ENCODE measurements around the gene MESP1.

The MESP1 gene

GRCh38 chr15:89725064-89725463 is 26.0 kb downstream of the MESP1 start:
- no peak for DNase-seq (ENCODE audit: low read depth in 2 of 2, low spot score in 1 of 2)

GRCh38 chr15:89724621-89725020 is 26.4 kb downstream of the MESP1 start:
- no peak for DNase-seq (ENCODE audit: low read depth in 2 of 2, low spot score in 1 of 2)

DNA sequence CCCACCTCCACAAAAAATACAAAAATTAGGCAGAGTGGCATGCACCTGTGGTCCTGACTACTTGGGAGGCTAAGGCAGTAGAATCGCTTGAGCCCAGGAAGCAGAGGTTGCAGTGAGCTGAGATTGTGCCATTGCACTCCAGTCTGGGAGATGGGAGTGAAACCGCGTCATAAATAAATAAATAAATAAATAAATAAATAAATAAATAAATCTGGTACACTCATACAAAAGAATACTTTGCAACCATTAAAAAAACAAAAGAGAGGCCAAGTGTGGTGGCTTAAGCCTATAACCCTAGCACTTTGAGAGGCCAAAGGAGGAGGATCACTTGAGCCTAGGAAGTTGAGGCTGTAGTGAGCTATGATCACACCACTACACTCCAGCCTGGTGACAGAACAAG is 28.0 kb downstream of the MESP1 start:
- DNase-seq (ENCODE audit: low read depth in 2 of 2, low spot score in 1 of 2) = no peak

DNA sequence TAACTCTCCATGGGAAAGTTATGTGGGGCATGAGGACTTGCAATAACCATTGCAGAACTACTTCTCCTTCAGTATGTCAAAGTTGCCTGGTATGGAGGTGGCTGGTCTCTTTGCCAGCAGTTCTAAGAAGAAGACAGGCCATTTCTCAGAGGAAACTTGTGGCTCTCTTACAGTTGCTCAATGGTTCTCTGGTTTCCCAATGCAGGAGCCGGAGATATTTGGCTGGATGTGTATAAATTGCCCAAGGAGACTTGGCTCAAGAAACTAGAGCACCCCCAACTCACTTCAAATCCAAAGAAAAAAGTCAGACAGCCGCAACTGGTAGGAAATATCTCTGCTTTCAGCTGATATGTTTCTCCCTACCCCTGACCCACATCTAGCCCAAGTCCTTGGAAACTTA is 36.3 kb downstream of the MESP1 start:
- no peak for DNase-seq (ENCODE audit: low read depth in 2 of 2, low spot score in 1 of 2)

DNA sequence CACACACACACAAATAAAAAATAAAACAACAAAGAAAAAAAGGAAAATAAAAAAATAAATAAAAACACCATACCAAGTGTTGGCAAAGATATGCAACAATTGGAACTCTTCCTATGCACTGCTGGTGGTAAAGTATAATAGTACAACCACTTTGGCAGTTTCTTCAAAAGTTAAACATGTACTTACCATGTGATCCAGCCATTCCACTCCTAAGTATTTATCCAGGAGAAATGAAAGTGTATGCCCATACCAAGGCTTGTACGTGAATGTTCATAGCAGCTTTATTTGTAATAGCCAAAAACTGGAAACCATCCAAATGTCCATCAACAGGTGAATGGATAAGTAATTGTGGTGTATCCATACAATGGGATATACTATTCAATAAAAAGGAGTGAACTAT is 43.5 kb downstream of the MESP1 start:
- DNase-seq (ENCODE audit: low read depth in 2 of 2, low spot score in 1 of 2) = no peak

DNA sequence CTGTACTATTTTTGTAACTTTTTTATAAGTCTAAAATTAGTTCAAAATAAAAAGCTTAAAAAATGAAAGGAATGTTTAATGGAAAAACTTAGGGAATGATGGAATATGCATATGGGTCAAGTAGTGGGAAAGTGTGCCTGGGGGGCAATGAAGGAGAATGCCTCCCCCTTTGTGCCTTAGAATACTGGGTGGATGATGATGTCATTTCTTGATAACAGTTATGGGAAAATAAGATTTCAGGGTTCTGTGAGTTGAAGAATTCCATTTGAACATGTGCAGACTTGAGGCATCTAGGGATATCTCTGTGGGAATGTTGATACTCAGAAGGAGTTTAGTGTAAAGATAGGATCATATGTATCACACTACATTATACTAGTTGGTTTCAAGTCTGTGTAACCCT is 46.6 kb downstream of the MESP1 start:
- no peak for DNase-seq (ENCODE audit: low read depth in 2 of 2, low spot score in 1 of 2)

Measured in stimulated activated CD8-positive, alpha-beta memory T cell treated with anti-CD3 and anti-CD28 coated beads, Interleukin-4, amount 100 ng/mL, for 4 hours (primary cell).